Mesodermal cell (in vitro differentiated cells): ENCODE measurements around the gene RAVER1.

Experiments used
- H3K27ac ChIP-seq: 2 replicates; pipeline ENCODE4 v1.7.0; 2013; ENCODE audit warnings: mild to moderate bottlenecking, low read depth, low read length, moderate library complexity; ENCODE audit not compliant: severe bottlenecking
- H3K36me3 ChIP-seq: 2 replicates; pipeline ENCODE4 v1.7.1; 2013; ENCODE audit warnings: mild to moderate bottlenecking, low read length, moderate library complexity; ENCODE audit not compliant: control insufficient read depth, insufficient read depth
- H3K4me1 ChIP-seq: one replicate; pipeline ENCODE4 v1.7.1; 2013; ENCODE audit warnings: mild to moderate bottlenecking, low read length; ENCODE audit not compliant: insufficient read depth, control insufficient read depth, poor library complexity, severe bottlenecking
- H3K4me3 ChIP-seq: 2 replicates; pipeline ENCODE4 v1.7.0; 2013; ENCODE audit warnings: low read length, control low read depth, mild to moderate bottlenecking; ENCODE audit not compliant: insufficient read depth, poor library complexity, severe bottlenecking; ENCODE audit errors: extremely low read depth
- H3K9me3 ChIP-seq: 2 replicates; pipeline ENCODE4 v1.7.1; 2013; ENCODE audit warnings: mild to moderate bottlenecking, low read length, moderate library complexity; ENCODE audit not compliant: control insufficient read depth
- WGBS, 2 experiments: methylation state at CpG; one replicate each; pipeline ENCODE4 v1.1.5; 2013; ENCODE audit warnings: missing lambda C conversion rate in 2 of 2; ENCODE audit not compliant: insufficient coverage in 2 of 2; 5-methylcytosine and 5-hydroxymethylcytosine counted together

The RAVER1 gene

DNA sequence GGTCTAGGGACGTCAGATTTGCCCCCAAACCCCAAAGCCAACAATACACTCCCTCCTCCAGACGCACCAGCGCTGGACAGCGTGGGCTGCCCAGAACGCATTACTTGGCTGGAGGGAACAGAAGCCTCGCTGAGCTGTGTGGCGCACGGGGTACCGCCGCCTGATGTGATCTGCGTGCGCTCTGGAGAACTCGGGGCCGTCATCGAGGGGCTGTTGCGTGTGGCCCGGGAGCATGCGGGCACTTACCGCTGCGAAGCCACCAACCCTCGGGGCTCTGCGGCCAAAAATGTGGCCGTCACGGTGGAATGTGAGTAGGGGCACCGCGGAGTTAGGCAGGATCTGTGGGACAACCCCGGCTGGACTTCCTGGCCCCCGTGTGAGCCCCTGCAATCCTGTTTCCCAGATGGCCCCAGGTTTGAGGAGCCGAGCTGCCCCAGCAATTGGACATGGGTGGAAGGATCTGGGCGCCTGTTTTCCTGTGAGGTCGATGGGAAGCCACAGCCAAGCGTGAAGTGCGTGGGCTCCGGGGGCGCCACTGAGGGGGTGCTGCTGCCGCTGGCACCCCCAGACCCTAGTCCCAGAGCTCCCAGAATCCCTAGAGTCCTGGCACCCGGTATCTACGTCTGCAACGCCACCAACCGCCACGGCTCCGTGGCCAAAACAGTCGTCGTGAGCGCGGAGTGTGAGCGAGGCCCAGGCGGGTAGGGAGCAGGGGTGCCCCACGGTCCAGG, 39.5 kb downstream of the RAVER1 start:
- Histone ChIP-seq H3K4me1 (peaks cover 14% of the 10 kb centered on the region), H3K27ac (no peak overlapping the region), H3K4me3 (no peak overlapping the region), H3K9me3 (no peaks in the 10 kb centered on the region), H3K36me3 (no peaks in the 10 kb centered on the region)
- 37 to 46% methylated on average over 40 to 48 of the region's 49 CpGs for WGBS, 2 experiments

- Histone ChIP-seq H3K27ac (no peak overlapping the region), H3K4me1 (peaks cover 14% of the 10 kb centered on the region), H3K36me3 (no peaks in the 10 kb centered on the region), H3K4me3 (peak overlapping the region; percentile 6), H3K9me3 (no peaks in the 10 kb centered on the region)
- 29 to 30% methylated on average over 50 to 51 of the region's 56 CpGs for WGBS, 2 experiments
Observed at GRCh38 chr19:10292789-10293636, 40.3 kb downstream of the RAVER1 start.

GRCh38 chr19:10292206-10292788, 41.0 kb downstream of the RAVER1 start:
- no peaks in the 10 kb centered on the region for H3K9me3 ChIP-seq
- H3K4me1 ChIP-seq = peaks cover 14% of the 10 kb centered on the region
- no peaks in the 10 kb centered on the region for H3K36me3 ChIP-seq
- WGBS, 2 experiments = 2% methylated on average over 33 to 42 of the region's 45 CpGs
- H3K4me3 ChIP-seq = peak overlapping the region; percentile 6
- no peak overlapping the region for H3K27ac ChIP-seq

DNA sequence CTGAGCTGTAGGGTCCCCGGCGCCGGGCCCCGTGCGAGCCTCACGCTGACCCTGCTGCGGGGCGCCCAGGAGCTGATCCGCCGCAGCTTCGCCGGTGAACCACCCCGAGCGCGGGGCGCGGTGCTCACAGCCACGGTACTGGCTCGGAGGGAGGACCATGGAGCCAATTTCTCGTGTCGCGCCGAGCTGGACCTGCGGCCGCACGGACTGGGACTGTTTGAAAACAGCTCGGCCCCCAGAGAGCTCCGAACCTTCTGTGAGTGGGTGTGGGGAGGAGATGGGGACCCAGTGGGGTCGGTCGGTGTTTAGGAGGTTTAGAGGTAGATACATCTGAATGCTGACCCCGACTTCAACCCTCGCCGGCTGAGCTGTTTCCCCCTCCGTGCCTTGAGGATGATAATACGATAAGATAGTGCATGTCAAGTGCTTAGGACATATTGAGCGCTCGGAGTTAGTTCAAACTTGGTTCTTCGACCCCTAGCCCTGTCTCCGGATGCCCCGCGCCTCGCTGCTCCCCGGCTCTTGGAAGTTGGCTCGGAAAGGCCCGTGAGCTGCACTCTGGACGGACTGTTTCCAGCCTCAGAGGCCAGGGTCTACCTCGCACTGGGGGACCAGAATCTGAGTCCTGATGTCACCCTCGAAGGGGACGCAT, 41.6 kb downstream of the RAVER1 start:
- no peak overlapping the region for H3K27ac ChIP-seq
- 6 to 8% methylated on average over 43 to 48 of the region's 49 CpGs for WGBS, 2 experiments

GRCh38 chr19:10290876-10291553, 42.3 kb downstream of the RAVER1 start:
- Histone ChIP-seq H3K4me1 (peaks cover 14% of the 10 kb centered on the region), H3K4me3 (peak overlapping the region; percentile 22), H3K9me3 (no peaks in the 10 kb centered on the region), H3K27ac (no peak overlapping the region), H3K36me3 (no peaks in the 10 kb centered on the region)
- 1% methylated on average over 50 to 57 of the region's 57 CpGs for WGBS, 2 experiments

More for the DNA sequence above, 41.6 kb downstream of the RAVER1 start:
- Histone ChIP-seq H3K9me3 (no peaks in the 10 kb centered on the region), H3K4me1 (peaks cover 14% of the 10 kb centered on the region), H3K4me3 (peak overlapping the region; percentile 22), H3K36me3 (no peaks in the 10 kb centered on the region)

GRCh38 chr19:10290357-10290875, 42.9 kb downstream of the RAVER1 start:
- Histone ChIP-seq H3K27ac (no peak overlapping the region), H3K4me3 (peak overlapping the region; percentile 22), H3K4me1 (peaks cover 14% of the 10 kb centered on the region), H3K9me3 (no peaks in the 10 kb centered on the region), H3K36me3 (no peaks in the 10 kb centered on the region)
- 3% methylated on average over 23 to 30 of the region's 30 CpGs for WGBS, 2 experiments

DNA sequence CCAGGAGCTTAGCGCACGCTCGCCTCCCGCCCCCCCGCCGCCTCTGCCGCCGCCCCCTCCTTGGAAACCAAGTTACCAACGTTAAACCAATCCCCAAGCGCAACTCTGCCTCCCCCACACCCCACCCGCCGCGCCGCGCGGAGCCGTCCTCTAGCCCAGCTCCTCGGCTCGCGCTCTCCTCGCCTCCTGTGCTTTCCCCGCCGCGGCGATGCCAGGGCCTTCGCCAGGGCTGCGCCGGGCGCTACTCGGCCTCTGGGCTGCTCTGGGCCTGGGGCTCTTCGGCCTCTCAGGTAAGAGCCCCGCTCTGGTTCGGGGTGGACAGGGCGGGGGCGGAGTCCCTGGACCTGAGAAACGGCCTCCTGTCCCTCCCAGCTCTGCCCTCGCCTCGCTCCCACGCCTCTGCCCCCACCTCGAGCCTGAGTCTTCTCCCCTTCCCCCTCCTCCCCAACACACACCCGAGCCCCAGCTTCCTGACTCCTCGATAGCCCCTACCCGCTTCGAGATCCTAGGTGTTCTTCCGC, 43.4 kb downstream of the RAVER1 start, which contains the start of gene ICAM5:
ICAM5 (plus strand) TSS at position 117 of the 521 bp plus-strand sequence; CDS start at position 209, 92 bp downstream.
- no peak within 1 kb of the TSS for H3K27ac ChIP-seq
- H3K4me1 ChIP-seq = peaks cover 14% of the 10 kb centered on the region
- H3K36me3 ChIP-seq = no peaks in the 10 kb centered on the region
- H3K4me3 ChIP-seq = peak within 1 kb of the TSS; percentile 24
- no peaks in the 10 kb centered on the region for H3K9me3 ChIP-seq
- WGBS, 2 experiments = 2 to 3% methylated on average over 24 to 39 of the region's 45 CpGs

- H3K9me3 ChIP-seq = no peaks in the 10 kb centered on the region
- H3K27ac ChIP-seq = no peak overlapping the region
- H3K4me3 ChIP-seq = peak overlapping the region; percentile 24
- no peaks in the 10 kb centered on the region for H3K36me3 ChIP-seq
- H3K4me1 ChIP-seq = peaks cover 14% of the 10 kb centered on the region
- WGBS, 2 experiments = 2 to 4% methylated on average over 28 to 44 of the region's 50 CpGs
Observed at GRCh38 chr19:10289167-10289835, 44.0 kb downstream of the RAVER1 start.

DNA sequence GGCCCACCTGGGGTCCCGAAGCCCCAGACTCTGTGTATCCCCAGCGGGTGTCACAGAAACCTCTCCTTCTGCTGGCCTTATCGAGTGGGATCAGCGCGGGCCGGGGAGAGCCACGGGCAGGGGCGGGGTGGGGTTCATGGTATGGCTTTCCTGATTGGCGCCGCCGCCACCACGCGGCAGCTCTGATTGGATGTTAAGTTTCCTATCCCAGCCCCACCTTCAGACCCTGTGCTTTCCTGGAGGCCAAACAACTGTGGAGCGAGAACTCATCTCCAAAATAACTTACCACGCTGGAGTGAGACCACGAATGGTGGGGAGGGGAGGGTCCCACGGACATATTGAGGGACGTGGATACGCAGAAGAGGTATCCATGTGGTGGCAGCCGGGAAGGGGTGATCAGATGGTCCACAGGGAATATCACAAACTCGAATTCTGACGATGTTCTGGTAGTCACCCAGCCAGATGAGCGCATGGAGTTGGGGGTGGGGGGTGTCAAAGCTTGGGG, 44.6 kb downstream of the RAVER1 start:
- Histone ChIP-seq H3K4me3 (peak overlapping the region; percentile 24), H3K27ac (no peak overlapping the region), H3K36me3 (no peaks in the 10 kb centered on the region), H3K4me1 (peaks cover 14% of the 10 kb centered on the region), H3K9me3 (no peaks in the 10 kb centered on the region)
- WGBS, 2 experiments = 3 to 6% methylated on average over 13 to 16 of the region's 23 CpGs
